Measurements from ENCODE around the gene RASL11B.

Gene RASL11B

DNA sequence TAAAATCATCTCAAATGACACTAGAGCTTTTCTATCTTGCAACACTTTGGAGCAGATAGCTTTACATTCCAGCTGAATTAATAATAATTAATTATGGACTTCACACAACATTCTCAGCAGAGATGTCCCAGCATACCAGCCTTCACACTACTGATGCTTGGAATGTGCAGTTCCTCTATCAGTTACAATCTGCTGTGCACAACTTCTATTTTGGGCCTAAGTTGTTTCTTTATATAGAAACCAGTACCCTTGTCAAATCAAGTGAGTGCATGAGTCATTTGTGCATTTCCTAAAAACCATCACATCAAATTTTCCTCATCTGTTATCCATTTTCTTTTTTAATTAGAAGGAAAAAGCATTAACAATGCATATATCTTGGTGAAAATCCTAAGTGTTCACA, 8.8 kb upstream of the RASL11B start:
- TF ChIP-seq CTCF (conservative IDR thresholded peaks at IDR 0.05; ENCODE audit: low read length), result no peak
- H3K4me3 ChIP-seq (ENCODE audit: low read length), result no peak overlapping the region
- DNase-seq (ENCODE audit: low read depth), result peak; percentile 91

GRCh38 chr4:52856801-52857200, 5.3 kb upstream of the RASL11B start:
- no peak overlapping the region for H3K4me3 ChIP-seq (ENCODE audit: low read length)
- DNase-seq (ENCODE audit: low read depth), result no peak
- no peak for TF ChIP-seq CTCF (conservative IDR thresholded peaks at IDR 0.05; ENCODE audit: low read length)

DNA sequence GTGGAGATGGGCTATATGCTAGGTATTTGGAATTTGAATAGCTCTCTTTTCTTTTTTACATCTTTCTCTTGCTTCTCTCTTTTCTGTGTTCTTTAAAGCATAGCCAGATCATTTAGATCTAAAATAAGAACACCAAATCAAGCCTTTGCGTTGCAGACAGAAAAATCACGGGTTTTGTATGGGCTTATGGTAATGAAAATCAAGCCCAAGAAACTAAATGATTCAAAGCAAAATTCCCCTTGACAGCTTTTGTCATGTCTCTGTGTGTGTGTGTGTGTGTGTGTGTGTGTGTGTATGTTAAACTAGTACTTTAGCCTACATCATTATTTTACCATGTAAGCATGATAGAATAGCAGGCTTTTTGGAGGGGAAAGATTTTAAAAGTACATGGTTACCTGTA, 1.8 kb upstream of the RASL11B start:
- DNase-seq (ENCODE audit: low read depth), result no peak
- no peak overlapping the region for H3K4me3 ChIP-seq (ENCODE audit: low read length)
- TF ChIP-seq CTCF (conservative IDR thresholded peaks at IDR 0.05; ENCODE audit: low read length), result no peak

- no peak for TF ChIP-seq CTCF (conservative IDR thresholded peaks at IDR 0.05; ENCODE audit: low read length)
- peak overlapping the region; percentile 66 for H3K4me3 ChIP-seq (ENCODE audit: low read length)
- no peak for DNase-seq (ENCODE audit: low read depth)
Observed at GRCh38 chr4:52861171-52861823, 820 bp upstream of the RASL11B start.

DNA sequence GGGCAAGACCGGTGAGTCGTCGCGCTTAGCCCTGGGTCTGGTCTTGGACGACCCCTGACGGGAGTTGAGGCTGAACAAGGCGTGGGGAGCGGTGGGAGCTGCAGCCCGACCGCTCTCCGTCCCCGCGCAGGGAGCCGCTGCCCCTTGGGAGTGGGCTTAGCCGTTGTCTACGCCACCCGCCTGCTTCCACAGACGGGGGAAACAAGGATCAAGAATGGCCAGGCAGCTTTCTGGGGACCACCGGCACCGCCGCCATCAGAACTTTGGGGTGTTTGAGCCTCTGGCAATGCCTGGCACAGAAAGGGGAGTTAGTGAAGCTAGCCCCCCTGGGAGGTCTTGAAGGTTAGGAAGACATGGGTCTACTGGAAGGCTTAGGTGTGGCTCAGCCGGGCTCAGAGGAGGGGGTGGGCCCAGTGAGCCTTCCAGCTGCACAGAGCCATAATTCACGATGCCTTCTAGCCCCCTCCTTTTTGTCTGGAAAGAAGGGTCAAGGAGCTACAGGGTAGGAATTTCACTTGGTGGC, 583 bp downstream of the RASL11B start:
- no peak for TF ChIP-seq CTCF (conservative IDR thresholded peaks at IDR 0.05; ENCODE audit: low read length)
- no peak for DNase-seq (ENCODE audit: low read depth)
- H3K4me3 ChIP-seq (ENCODE audit: low read length), result peak overlapping the region; percentile 62

DNA sequence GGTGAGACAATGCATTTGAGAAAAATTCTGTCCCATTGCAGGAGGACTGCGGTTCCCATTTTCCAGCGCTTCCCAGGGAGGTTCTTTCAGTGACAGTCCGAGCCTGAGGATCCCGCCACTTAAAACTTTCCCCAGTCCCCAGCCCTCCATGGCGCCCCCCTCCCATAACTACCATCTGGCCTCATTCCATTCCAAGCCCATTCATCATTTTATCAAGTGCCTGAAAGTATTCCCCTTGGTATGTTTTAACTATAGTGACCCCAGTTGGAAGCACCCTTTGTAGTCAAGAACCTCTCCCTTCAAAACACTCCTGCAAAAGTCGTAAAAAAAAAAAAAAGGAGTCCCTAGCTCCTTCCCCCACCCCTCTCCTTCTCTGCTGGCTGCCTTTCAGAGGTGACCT, 1.2 kb downstream of the RASL11B start:
- H3K4me3 ChIP-seq (ENCODE audit: low read length), result peak overlapping the region; percentile 62
- TF ChIP-seq CTCF (conservative IDR thresholded peaks at IDR 0.05; ENCODE audit: low read length), result no peak
- DNase-seq (ENCODE audit: low read depth), result no peak

DNA sequence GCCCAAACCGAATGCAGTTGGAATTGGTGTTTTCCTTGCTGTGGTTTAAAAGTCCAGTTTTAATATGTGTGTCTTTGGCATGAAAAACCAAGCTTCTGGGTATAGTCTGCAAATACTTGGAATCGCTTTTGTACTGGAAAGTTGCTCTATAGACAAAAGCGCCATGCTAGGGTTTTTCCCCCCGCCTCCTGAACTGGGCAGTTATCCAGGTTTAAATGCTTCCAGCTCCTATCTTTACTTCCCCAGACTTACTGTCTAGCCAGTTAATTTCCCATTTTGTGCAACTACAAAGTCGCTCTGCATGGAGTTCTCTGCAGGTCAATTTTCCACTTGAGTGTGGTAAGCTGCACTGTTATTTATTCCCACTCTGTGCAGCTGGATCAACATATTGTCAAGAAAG, 2.7 kb downstream of the RASL11B start:
- no peak for TF ChIP-seq CTCF (conservative IDR thresholded peaks at IDR 0.05; ENCODE audit: low read length)
- H3K4me3 ChIP-seq (ENCODE audit: low read length), result no peak overlapping the region
- peak; percentile 35 for DNase-seq (ENCODE audit: low read depth)

Measured in AG10803 (cell line).